Osteocyte (in vitro differentiated cells): ENCODE measurements around the gene NINL. TPM values are rescaled to one million over a fixed set of nuclear protein-coding genes. Genes with fewer than 3 reads are reported as not detected.
A peak's percentile ranks its signal among the peaks of the same experiment; 100 is the strongest.

ENCODE experiments used
- DNase-seq: peaks from one replicate; pipeline ENCODE4 v3.0.0; 2021; ENCODE audit warnings: mixed read lengths; ENCODE audit not compliant: unreplicated experiment; ENCODE audit errors: extremely low spot score
- H3K27ac Mint-ChIP-seq: one replicate; pipeline ENCODE4 v1.8.0; 2021; ENCODE audit warnings: mild to moderate bottlenecking, mixed read lengths; ENCODE audit not compliant: unreplicated experiment
- H3K27me3 Mint-ChIP-seq: one replicate; pipeline ENCODE4 v1.8.0; 2021; ENCODE audit warnings: mixed read lengths; ENCODE audit not compliant: unreplicated experiment
- H3K36me3 Mint-ChIP-seq: one replicate; pipeline ENCODE4 v1.8.0; 2021; ENCODE audit warnings: mixed read lengths; ENCODE audit not compliant: unreplicated experiment
- H3K4me1 Mint-ChIP-seq: one replicate; pipeline ENCODE4 v1.8.0; 2021; ENCODE audit warnings: mixed read lengths; ENCODE audit not compliant: unreplicated experiment
- H3K4me3 Mint-ChIP-seq: one replicate; pipeline ENCODE4 v1.8.0; 2021; ENCODE audit warnings: mild to moderate bottlenecking, moderate library complexity, mixed read lengths; ENCODE audit not compliant: unreplicated experiment
- H3K9me3 Mint-ChIP-seq: one replicate; pipeline ENCODE4 v1.8.0; 2021; ENCODE audit warnings: mixed read lengths; ENCODE audit not compliant: unreplicated experiment
- total RNA-seq: library from RNA; stranded (reverse); gene quantifications from 2 replicates; pipeline ENCODE4 v1.2.1, GENCODE V29; 2021
- TF ChIP-seq, protein P1 (sequence below): fragments of 200-600 bp; sonication (generic); IDR thresholded peaks from 2 replicates; pipeline ENCODE4 v1.5.0; 2021; ENCODE audit warnings: antibody characterized with exemption, mild to moderate bottlenecking, moderate library complexity

NINL gene
- total RNA-seq, 1 donor from 2014 or later = 20.8 TPM

- H3K27me3 Mint-ChIP-seq = no peaks in the 10 kb centered on the region
- no peak for DNase-seq
- peak overlapping the region; percentile 97 for H3K27ac Mint-ChIP-seq
- no peaks in the 10 kb centered on the region for H3K9me3 Mint-ChIP-seq
- peak overlapping the region; percentile 89 for H3K4me3 Mint-ChIP-seq
- H3K36me3 Mint-ChIP-seq = no peaks in the 10 kb centered on the region
- H3K4me1 Mint-ChIP-seq = peaks cover 20% of the 10 kb centered on the region
- TF ChIP-seq, protein P1, sequence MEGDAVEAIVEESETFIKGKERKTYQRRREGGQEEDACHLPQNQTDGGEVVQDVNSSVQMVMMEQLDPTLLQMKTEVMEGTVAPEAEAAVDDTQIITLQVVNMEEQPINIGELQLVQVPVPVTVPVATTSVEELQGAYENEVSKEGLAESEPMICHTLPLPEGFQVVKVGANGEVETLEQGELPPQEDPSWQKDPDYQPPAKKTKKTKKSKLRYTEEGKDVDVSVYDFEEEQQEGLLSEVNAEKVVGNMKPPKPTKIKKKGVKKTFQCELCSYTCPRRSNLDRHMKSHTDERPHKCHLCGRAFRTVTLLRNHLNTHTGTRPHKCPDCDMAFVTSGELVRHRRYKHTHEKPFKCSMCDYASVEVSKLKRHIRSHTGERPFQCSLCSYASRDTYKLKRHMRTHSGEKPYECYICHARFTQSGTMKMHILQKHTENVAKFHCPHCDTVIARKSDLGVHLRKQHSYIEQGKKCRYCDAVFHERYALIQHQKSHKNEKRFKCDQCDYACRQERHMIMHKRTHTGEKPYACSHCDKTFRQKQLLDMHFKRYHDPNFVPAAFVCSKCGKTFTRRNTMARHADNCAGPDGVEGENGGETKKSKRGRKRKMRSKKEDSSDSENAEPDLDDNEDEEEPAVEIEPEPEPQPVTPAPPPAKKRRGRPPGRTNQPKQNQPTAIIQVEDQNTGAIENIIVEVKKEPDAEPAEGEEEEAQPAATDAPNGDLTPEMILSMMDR = no peak
Observed at GRCh38 chr20:25622450-25623224, 37.3 kb upstream of the NINL start.

DNA sequence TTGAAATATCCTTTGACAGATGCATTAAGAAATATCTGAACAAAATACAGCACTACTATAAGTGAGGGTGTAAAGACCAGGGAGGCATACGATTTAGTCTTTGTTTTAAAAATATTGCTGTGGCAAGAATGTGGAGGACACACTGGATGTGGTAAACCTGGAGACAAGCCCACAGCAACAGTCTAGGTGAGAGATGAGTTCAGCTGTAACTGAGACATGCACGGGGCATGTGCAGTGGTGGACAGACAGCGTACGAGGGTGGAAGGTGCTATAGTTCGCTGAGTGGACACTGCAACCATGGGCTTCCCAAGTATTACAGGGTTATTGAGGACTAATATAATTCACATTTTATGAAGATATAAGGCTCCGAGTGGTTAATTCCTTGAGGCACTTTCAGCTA is 36.7 kb upstream of the NINL start:
- peak overlapping the region; percentile 97 for H3K27ac Mint-ChIP-seq
- no peaks in the 10 kb centered on the region for H3K27me3 Mint-ChIP-seq
- TF ChIP-seq, protein P1 = no peak
- no peaks in the 10 kb centered on the region for H3K9me3 Mint-ChIP-seq
- H3K36me3 Mint-ChIP-seq = no peaks in the 10 kb centered on the region
- no peak for DNase-seq
- H3K4me1 Mint-ChIP-seq = peaks cover 20% of the 10 kb centered on the region
- peak overlapping the region; percentile 89 for H3K4me3 Mint-ChIP-seq

- H3K27ac Mint-ChIP-seq = no peak overlapping the region
- TF ChIP-seq, protein P1 = no peak
- no peaks in the 10 kb centered on the region for H3K9me3 Mint-ChIP-seq
- no peaks in the 10 kb centered on the region for H3K27me3 Mint-ChIP-seq
- H3K4me1 Mint-ChIP-seq = peaks cover 16% of the 10 kb centered on the region
- no peak for DNase-seq
- peaks cover 6% of the 10 kb centered on the region for H3K36me3 Mint-ChIP-seq
- no peak overlapping the region for H3K4me3 Mint-ChIP-seq
Observed at GRCh38 chr20:25619514-25619913, 34.2 kb upstream of the NINL start.

DNA sequence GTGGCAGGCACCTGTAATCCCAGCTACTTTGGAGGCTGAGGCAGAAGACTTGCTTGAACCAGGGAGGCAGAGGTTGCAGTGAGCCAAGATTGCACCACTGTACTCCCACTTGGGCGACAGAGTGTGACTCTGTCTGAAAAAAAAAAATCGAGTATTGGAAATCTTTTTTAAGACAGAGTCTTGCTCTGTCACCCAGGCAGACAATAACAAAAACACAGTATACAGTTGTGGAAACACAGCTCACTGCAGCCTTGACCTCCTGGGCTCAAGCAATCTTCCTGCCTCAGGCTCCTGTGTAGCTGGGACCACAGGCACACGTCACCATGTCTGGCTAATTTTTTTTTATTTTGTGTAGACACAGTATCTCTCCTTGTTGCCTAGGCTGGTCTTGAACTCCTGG is 23.4 kb upstream of the NINL start:
- Mint-ChIP-seq H3K4me1 (no peaks in the 10 kb centered on the region), H3K36me3 (peaks cover 7% of the 10 kb centered on the region), H3K4me3 (no peak overlapping the region), H3K9me3 (no peaks in the 10 kb centered on the region), H3K27ac (no peak overlapping the region), H3K27me3 (no peaks in the 10 kb centered on the region)
- TF ChIP-seq, protein P1 = no peak
- no peak for DNase-seq

DNA sequence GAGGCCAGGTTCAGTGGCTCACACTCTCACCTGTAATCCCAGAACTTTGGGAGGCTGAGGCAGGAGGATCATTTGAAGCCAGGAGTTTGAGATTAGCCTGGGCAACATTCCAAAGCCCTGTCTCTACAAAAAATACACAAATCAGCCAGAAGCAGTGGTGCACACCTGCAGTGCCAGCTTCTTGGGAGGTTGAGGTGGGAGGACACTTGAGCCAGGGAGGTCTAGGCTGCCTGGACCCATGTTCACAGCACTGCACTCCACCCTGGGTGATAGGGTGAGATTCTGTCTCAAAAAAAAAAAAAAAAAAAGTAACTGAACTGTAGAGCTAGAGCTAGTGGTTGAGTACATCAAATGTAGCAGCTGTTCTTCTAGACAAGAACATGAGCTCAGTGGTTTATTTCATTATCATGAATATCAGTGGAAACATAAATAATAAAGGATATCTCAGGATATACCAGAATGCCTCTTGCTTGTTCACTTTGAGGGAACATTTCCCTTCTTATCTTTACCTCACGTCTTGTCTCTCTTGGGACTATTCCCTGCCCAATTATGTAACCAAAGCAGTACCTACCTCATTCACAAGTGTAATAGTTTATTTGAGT is 20.9 kb upstream of the NINL start:
- TF ChIP-seq, protein P1 = no peak
- no peaks in the 10 kb centered on the region for H3K9me3 Mint-ChIP-seq
- no peak for DNase-seq

More for the DNA sequence above, 20.9 kb upstream of the NINL start:
- no peaks in the 10 kb centered on the region for H3K36me3 Mint-ChIP-seq
- H3K27ac Mint-ChIP-seq = no peak overlapping the region
- no peaks in the 10 kb centered on the region for H3K27me3 Mint-ChIP-seq
- peaks cover 1% of the 10 kb centered on the region for H3K4me1 Mint-ChIP-seq
- no peak overlapping the region for H3K4me3 Mint-ChIP-seq
